Head of caudate nucleus (tissue), 42 donors: ENCODE data around the gene DCTN2.
"Not testable (repeated sequence)": the region's sequence is repeated elsewhere in the genome, so short reads cannot be mapped to it uniquely, and the experiment has no call there.

ENCODE experiments used
- DNase-seq, 42 donors: peaks; one replicate each; pipeline versions ENCODE4 v3.0.0 to v3.0.0-alpha.2; 2020 to 2021; ENCODE audit warnings: mixed read lengths in 7 of 42
- intact Hi-C: fragments of 100-400 bp; cut with DNase I; formaldehyde crosslinking; loops from one replicate; pipeline ENCODE4 v1.15.0; 2022

The DCTN2 gene

DNA sequence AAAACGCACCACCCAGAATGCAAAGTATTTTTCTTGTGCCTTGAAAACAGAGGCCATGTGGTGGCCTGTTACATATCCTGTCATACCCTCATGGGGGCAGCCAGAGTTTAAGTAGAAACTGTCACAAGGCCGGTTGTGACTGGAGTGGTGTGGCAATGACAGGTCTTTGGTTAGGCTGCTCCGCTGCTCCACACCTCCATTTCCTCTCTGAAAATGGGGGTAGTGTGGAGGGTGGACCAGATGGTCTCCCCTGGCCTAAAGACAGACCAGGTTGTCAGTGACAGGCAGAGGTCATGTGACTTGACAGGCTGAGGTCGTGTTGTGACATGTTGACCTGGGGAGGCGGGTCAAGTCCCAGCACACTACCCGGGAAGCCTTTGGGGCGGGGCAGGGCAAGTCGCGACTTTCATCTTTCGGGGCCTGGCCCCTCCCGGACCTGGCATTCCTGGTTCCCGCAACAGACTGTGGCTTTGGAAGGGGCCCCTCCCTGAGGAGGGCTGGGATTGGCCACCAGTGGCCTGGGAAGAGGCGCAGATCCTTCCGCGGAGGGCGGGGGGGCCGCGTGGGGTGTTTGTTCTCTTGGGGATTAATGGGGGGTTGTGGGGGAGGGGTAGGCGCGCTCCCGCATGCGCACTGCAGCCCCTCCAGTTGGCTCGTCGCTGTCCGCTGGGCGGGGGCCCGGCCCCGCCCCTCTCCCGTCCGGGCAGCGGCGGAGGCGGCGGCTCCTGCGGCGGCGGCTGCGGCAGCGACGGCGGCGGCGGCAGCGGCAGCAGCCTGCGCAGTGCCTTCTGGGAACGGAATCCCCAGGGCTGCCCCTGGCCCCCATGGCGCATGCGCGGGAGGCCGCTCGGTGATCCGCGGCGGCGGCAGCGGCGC is 24.7 kb downstream of the DCTN2 start, which contains the start of gene MBD6:
MBD6 (plus strand) TSS at position 814 of the 876 bp plus-strand sequence. CDS start 1,480 bp downstream, outside the sequence.
- DNase-seq: peak; percentile 84 to 97 (median 92)
- intact Hi-C loops: no loop called here

DNA sequence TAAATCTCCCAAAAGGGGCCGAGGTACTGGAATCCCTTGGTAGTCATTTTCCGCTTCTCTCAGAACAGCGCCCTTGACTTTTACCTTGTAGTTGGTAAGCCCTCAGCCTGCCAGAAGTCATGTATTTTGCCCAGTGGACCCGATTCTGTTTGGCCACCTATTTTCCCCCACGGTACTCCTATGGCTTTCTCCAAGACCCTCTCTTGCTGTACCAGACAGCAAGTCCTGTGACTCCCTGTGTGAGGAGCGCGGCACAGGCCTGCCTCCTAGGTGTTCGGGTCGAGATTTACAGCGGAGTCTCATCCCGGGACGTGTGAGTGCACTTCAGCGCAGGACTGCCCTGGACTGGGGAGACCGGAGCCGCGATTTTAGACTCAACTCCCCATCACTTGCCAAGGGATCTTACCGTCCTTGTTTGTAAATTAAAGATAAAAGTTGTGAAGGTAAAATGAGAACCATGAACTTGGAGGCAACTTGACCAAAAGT is 25.4 kb downstream of the DCTN2 start:
- DNase-seq: peak in 34 of 42 donors; percentile 14 to 73 (median 48)

DNA sequence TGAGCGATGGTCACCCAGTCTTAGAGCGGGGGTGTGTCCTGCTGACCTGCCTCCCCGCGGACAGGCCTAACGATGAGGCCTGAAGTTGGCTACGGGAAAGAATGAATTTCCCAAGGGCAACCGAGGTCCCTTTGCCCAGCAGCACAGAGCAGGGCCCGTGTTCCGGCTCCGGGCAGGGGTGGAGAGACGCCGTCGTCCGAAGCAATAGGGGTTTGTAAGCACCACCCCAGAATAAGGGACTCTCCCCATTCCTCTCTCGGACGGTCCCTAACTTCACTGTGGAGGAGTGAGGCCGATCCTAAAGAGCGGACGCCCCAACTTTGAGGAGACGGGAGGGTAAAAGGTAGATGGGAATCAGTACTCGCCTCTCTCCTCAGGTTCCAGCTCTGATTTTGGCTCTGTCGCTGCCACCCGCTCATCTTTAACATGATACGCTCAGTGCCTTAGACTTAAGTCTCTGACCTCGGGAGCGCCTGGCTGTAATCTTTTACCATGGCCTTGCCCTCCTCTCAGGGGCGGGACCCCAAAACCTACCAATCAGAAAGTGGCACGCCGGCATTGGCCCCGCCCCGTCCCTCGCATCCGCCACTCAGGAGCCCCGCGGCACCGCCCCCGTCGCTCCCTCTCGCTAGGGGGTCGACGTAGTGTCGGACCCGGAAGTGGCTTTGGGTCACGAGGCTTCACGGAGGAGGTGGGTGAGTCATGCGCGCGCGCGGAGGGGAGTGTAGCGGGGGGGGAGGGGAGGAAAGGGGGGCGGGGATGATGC is 26.8 kb downstream of the DCTN2 start, which contains the start of gene DDIT3:
DDIT3 (minus strand) TSS at position 462 of the 766 bp plus-strand sequence. CDS start 3,108 bp downstream, outside the sequence.
- peak; percentile 99 to 100 (median 99) for DNase-seq
- intact Hi-C loops: no loop called here

More for the DNA sequence above, 25.4 kb downstream of the DCTN2 start:
- intact Hi-C loops: no loop called here

DNA sequence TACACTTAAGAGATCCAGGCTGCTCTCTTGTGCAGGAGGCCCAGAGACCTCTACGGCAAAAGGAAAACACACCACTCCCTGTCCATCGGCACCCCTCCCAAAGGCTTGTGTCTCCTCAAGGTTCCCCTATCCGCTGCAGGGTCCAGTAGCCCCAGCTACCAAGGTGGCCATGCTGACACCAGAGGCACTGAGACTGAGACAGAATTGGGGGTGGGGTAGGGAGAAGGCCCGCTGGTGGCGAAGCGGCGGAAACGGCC is 27.3 kb downstream of the DCTN2 start:
- DNase-seq: peak in 8 of 42 donors; percentile 25 to 57 (median 40)

DNA sequence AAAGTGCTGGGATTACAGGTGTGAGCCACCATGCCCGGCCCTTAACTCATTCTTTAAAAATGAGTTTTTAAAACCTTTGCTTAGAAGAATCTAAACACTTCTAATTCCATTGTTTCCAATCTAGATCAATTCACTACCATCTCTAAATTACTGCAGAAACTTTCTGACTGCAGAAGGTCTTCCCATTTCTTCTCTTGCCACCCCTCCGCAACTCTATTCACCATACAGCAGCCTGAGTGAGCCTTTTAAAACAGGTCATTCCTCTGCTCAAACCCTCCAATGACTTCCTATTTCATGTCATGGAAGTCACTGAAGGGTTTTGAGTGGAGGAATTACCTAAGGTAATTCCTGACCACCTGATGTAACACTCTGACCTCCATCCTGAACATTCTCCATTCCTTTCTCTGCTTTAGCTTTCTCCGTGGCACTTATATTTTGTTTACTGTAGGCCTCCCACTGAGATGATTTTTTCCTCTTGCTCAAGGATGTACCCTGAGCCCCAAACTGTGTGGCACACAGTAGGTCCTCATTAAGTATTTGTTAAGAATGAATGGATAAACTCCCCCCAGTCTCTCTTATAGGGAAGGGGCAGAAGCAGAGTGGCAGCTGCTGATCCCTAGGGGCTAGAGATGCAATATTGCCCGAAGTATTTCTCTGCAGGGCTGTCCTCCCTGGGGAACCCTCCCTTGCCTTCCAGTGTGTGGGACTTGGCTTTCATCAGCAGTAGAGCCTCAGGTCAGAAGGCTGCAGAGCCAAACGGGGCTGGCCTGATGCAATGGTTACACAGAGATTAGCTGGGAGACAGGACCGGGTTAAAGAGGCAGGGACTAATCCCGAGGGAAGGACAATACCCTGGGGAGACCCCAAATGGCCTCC is 27.8 kb downstream of the DCTN2 start:
- no peak for DNase-seq
- intact Hi-C loops: no loop called here

More for the DNA sequence above, 27.3 kb downstream of the DCTN2 start:
- intact Hi-C loops: no loop called here

DNA sequence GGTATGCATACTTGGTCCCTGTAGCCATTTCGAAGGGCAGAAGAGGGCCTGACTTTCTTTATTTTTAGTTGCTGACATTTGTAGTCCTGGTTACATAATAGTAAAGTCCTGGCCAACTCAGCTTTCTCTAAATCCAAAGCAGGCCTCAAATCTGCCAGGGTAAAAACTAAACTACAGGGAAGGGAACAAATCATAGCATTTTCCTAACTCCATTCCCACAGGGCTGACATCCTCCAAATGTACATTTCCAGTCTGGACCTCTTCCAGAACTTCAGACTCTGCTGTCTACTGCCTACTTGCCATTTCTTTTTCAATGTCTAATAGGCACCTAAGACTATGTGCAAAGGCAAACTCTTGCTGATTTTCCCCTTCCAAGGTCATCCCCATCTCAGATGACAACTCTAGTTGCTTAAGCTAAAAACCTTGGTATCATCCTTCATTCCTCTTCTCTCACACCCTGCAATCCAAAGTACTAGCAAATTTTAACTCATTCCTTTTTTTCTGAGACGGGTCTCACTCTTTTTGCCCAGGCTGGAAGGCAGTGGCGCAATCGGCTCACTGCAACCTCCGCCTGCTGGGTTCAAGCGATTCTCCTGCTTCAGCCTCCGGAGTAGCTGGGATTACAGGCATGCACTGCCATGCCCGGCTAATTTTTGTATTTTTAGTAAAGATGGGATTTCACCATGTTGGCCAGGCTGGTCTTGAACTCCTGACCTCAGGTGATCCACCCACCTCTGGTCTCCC is 28.6 kb downstream of the DCTN2 start:
- intact Hi-C loops: no loop called here
- no peak for DNase-seq

DNA sequence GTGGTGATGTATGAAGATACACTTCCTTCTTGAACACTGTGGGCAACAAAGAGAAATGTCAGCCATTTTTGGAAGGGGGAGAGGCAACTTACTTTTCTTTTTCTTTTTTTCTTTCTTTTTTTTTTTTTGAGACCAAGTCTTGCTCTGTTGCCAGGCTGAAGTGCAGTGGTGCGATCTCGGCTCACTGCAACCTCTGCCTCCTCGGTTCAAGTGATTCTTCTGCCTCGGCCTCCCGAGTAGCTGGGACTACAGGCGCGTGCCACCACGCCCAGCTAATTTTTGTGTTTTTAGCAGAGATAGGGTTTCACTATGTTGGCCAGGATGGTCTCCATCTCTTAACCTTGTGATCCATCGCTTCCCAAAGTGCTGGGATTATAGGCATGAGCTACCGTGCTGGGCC is 29.3 kb downstream of the DCTN2 start:
- intact Hi-C loops, DNase-seq: not testable (repeated sequence)

DNA sequence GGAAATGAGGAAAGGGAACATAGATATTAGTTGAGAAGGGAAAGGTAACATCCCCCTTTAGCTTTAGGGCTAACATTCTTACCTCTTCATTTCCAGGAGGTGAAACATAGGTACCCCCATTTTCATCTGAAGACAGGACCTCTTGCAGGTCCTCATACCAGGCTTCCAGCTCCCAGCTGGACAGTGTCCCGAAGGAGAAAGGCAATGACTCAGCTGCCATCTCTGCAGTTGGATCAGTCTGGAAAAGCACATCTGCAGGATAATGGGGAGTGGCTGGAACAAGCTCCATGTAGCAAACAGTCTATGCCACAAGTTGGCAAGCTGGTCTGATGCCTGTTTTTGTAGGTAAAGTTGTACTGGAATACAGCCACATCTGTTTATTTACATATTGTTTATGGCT is 29.8 kb downstream of the DCTN2 start:
- intact Hi-C loops: no loop called here

DNA sequence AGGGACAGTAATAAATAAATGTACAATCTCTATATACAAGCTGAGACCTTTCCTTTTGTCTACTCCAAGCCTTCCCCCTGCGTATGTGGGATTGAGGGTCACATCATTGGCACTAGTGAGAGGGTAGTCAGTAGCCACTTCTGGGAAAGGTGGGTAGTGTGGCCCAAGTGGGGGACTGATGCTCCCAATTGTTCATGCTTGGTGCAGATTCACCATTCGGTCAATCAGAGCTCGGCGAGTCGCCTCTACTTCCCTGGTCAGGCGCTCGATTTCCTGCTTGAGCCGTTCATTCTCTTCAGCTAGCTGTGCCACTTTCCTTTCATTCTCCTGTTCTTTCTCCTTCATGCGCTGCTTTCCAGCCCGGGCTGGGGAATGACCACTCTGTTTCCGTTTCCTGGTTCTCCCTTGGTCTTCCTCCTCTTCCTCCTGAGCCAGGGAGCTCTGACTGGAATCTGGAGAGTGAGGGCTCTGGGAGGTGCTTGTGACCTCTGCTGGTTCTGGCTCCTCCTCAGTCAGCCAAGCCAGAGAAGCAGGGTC is 30.3 kb downstream of the DCTN2 start:
- intact Hi-C loops: no loop called here

More for the DNA sequence above, 29.8 kb downstream of the DCTN2 start:
- DNase-seq: no peak

DNA sequence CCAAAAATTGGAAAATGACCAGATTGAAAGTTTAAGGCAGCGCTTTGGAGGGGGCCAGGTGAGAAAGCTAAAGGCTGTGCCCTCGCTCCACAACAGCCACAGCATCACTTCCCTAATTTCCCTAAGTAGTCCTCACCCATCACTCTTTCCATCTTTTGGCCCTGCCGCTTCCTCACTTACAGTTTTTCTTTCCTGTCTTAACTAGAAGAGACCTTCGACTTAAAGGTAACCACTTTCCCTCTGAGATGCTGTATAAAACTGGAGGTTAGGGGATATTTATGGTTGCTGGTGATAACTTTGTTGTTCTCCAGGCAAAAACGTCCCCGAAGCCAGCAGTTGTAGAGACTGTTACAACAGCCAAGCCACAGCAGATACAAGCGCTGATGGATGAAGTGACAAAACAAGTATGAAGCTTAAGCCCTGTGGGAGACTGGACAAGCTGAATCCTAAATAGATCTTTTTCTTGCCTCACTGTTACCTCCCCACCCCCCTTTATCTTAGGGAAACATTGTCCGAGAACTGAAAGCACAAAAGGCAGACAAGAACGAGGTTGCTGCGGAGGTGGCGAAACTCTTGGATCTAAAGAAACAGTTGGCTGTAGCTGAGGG is 31.0 kb downstream of the DCTN2 start:
- no peak for DNase-seq
- intact Hi-C loops: no loop called here

More for the DNA sequence above, 30.3 kb downstream of the DCTN2 start:
- DNase-seq: no peak

DNA sequence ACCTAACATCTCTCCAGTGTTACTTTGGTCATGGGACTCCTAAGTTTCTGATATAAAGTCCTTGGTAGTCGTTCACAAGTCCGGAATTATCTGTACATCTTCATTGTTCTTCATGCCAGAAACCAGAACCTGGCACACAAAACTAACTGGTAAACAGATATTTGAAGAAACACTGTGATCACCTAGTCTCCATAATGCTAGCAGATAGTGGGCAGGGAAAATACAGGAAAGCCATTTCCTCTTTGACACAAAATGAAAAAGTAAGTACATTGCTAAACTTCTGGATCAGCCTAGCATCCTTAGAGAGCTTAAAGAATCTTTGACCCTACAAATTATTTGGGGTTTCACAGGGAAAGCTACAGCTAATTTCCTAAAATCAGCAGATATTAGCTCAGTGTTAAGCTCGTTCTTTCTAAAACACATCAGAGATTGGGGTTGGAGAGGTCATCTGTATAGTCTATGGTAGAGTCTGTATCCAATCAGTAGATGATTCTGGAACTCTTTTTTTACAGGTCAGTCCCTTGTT is 31.5 kb downstream of the DCTN2 start:
- no peak for DNase-seq
- intact Hi-C loops: no loop called here

DNA sequence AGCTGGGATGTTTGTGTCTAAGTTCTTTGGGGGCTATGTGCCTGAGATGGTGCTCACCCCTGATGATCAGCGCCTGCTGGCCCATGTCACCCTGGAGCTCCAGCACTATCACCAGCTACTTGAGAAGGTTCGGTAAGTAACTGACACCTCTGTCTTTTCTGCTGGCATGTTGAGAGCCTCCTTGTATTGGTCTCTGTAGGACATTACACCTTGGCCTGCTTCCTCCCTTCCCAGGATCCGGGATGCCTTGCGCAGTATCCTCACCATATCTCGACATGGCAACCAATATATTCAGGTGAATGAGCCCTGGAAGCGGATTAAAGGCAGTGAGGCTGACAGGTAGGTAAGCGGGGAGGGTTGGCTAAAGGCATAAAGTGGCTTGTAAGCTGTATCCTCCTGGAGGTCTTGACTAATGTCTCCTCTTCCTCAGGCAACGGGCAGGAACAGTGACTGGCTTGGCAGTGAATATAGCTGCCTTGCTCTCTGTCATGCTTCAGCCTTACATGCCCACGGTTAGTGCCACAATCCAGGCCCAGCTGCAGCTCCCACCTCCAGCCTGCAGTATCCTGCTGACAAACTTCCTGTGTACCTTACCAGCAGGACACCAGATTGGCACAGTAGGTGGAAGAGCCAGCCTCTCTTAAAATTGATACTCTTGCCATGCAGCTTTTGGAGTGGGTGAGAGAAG is 32.1 kb downstream of the DCTN2 start:
- no peak for DNase-seq
- intact Hi-C loops: no loop called here

DNA sequence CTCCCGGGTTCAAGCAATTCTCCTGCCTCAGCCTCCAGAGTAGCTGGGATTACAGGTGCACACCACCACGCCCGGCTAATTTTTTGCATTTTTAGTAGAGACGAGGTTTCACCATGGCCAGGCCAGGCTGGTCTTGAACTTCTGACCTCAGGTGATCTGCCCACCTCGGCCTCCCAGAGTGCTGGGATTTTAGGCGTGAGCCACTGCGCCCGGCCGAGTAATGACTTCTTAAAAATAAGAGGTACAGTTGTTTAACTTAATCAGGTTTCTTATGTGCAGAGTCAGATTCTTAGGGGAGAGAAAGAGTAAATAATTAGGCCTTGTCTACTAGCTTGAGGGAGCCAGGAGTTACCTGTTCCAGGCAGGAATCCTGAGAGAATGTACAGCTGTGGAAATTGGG is 32.7 kb downstream of the DCTN2 start:
- intact Hi-C loops, DNase-seq: not testable (repeated sequence)

DNA sequence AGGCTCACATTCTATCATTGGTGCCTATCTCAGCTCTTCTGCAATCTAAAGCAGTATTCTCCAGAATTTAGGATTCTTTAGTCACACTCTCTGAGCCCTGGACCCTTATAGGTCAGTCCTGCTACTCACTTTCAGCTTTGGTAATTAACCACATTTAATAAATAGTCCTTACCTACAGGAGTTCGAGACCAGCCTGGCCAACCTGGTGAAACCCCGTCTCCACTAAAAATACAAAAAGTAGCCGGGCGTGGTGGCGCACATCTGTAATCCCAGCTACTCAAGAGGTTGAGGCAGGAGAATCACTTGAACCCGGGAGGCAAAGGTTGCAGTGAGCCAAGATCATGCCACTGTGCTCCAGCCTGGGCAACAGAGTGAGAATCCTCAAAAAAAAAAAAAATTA is 33.3 kb downstream of the DCTN2 start:
- intact Hi-C loops, DNase-seq: not testable (repeated sequence)

DNA sequence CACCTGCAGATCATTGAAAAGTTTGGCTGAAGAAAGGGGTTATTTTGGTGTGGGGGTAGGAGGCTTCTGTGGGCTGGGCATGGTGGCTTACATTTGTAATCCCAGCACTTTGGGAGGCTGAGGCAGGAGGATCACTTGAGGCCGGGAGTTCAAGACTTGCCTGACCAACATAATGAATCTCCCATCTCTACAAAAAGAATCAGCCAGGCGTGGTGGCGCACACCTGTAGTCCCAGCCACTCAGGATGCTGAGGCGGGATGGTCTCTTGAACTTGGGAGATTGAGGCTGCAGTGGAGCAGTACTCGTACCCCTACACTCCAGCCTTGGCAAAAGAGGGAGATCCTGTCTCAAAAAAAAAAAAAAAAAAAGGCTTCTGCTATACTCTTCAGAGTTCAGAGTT is 33.7 kb downstream of the DCTN2 start:
- no peak for DNase-seq
- intact Hi-C loops: no loop called here

DNA sequence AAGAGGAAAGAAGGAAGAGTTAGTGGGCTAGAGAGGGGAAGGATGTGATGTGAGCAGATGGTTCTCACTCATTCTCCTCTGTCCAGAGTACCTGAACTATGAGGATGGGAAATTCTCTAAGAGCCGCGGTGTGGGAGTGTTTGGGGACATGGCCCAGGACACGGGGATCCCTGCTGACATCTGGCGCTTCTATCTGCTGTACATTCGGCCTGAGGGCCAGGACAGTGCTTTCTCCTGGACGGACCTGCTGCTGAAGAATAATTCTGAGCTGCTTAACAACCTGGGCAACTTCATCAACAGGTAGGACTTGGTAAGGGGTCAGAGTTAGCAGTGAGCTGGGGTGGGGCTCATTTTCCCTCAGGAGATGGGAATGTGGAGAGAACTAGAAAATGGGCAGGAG is 34.3 kb downstream of the DCTN2 start:
- intact Hi-C loops: no loop called here
- no peak for DNase-seq
